ENCODE data around the gene FGFR1OP2.

FGFR1OP2 gene

DNA sequence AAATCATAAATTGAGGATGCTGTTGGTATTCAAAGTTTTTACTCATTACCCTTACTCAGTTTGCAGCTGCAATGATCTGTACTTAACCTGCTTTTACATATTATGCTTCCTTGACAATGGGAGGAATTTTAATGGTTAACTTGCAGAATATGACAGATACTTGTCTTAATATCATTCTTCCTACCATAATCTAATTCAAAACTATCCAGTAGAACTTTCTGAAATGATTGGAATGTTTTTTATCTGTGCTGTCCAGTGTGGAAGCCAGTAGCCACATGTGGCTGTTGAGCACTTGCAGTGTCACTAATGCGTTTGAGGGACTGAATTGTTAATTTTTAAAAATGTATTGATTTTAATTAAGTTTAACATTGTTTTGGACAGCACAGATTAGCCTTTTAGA, 23.5 kb downstream of the FGFR1OP2 start:
- no peak overlapping the region for H3K4me3 ChIP-seq (ENCODE audit: low read depth, low read length)
- H3K9me3 ChIP-seq (ENCODE audit: control insufficient read depth, insufficient read depth, low read depth, low read length), result no peaks in the 10 kb centered on the region
- no peaks in the 10 kb centered on the region for H3K4me1 ChIP-seq (ENCODE audit: control insufficient read depth, insufficient read depth, low read length)
- ChIA-PET CTCF (no interaction called here), POLR2A (no interaction called here)
- H3K27ac ChIP-seq (ENCODE audit: extremely low read depth, low read depth, low read length), result no peak overlapping the region
- peaks cover 28 to 53% of the 10 kb centered on the region in 2 experiments for H3K36me3 ChIP-seq (ENCODE audit: control insufficient read depth in 2 of 2, insufficient read depth in 1 of 2, low read length in 2 of 2)
- TF ChIP-seq, protein P1, sequence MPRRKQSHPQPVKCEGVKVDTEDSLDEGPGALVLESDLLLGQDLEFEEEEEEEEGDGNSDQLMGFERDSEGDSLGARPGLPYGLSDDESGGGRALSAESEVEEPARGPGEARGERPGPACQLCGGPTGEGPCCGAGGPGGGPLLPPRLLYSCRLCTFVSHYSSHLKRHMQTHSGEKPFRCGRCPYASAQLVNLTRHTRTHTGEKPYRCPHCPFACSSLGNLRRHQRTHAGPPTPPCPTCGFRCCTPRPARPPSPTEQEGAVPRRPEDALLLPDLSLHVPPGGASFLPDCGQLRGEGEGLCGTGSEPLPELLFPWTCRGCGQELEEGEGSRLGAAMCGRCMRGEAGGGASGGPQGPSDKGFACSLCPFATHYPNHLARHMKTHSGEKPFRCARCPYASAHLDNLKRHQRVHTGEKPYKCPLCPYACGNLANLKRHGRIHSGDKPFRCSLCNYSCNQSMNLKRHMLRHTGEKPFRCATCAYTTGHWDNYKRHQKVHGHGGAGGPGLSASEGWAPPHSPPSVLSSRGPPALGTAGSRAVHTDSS (tag by site-specific recombination; IDR thresholded peaks at IDR 0.05), result no peak
- TF ChIP-seq, protein P2, sequence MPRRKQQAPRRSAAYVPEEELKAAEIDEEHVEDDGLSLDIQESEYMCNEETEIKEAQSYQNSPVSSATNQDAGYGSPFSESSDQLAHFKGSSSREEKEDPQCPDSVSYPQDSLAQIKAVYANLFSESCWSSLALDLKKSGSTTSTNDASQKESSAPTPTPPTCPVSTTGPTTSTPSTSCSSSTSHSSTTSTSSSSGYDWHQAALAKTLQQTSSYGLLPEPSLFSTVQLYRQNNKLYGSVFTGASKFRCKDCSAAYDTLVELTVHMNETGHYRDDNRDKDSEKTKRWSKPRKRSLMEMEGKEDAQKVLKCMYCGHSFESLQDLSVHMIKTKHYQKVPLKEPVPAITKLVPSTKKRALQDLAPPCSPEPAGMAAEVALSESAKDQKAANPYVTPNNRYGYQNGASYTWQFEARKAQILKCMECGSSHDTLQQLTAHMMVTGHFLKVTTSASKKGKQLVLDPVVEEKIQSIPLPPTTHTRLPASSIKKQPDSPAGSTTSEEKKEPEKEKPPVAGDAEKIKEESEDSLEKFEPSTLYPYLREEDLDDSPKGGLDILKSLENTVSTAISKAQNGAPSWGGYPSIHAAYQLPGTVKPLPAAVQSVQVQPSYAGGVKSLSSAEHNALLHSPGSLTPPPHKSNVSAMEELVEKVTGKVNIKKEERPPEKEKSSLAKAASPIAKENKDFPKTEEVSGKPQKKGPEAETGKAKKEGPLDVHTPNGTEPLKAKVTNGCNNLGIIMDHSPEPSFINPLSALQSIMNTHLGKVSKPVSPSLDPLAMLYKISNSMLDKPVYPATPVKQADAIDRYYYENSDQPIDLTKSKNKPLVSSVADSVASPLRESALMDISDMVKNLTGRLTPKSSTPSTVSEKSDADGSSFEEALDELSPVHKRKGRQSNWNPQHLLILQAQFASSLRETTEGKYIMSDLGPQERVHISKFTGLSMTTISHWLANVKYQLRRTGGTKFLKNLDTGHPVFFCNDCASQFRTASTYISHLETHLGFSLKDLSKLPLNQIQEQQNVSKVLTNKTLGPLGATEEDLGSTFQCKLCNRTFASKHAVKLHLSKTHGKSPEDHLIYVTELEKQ (tag by site-specific recombination; IDR thresholded peaks at IDR 0.05; ENCODE audit: borderline replicate concordance), result no peak
- TF ChIP-seq GLI2 (tag by site-specific recombination; IDR thresholded peaks at IDR 0.05; ENCODE audit: borderline replicate concordance, low read depth) (no peak), ZBTB8A (tag by site-specific recombination; IDR thresholded peaks at IDR 0.05) (no peak), ZNF624 (tag by site-specific recombination; IDR thresholded peaks at IDR 0.05) (no peak), ZNF350 (tag by site-specific recombination; IDR thresholded peaks at IDR 0.05) (no peak)
- TF ChIP-seq, protein P3, sequence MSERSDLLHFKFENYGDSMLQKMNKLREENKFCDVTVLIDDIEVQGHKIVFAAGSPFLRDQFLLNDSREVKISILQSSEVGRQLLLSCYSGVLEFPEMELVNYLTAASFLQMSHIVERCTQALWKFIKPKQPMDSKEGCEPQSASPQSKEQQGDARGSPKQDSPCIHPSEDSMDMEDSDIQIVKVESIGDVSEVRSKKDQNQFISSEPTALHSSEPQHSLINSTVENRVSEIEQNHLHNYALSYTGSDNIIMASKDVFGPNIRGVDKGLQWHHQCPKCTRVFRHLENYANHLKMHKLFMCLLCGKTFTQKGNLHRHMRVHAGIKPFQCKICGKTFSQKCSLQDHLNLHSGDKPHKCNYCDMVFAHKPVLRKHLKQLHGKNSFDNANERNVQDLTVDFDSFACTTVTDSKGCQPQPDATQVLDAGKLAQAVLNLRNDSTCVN (tag by site-specific recombination; optimal IDR thresholded peaks at IDR 0.05), result no peak
- TF ChIP-seq, protein P4, sequence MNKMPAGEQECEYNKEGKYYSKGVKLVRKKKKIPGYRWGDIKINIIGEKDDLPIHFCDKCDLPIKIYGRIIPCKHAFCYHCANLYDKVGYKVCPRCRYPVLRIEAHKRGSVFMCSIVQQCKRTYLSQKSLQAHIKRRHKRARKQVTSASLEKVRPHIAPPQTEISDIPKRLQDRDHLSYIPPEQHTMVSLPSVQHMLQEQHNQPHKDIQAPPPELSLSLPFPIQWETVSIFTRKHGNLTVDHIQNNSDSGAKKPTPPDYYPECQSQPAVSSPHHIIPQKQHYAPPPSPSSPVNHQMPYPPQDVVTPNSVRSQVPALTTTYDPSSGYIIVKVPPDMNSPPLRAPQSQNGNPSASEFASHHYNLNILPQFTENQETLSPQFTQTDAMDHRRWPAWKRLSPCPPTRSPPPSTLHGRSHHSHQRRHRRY (tag by site-specific recombination; IDR thresholded peaks at IDR 0.05), result no peak
- TF ChIP-seq, protein P5, sequence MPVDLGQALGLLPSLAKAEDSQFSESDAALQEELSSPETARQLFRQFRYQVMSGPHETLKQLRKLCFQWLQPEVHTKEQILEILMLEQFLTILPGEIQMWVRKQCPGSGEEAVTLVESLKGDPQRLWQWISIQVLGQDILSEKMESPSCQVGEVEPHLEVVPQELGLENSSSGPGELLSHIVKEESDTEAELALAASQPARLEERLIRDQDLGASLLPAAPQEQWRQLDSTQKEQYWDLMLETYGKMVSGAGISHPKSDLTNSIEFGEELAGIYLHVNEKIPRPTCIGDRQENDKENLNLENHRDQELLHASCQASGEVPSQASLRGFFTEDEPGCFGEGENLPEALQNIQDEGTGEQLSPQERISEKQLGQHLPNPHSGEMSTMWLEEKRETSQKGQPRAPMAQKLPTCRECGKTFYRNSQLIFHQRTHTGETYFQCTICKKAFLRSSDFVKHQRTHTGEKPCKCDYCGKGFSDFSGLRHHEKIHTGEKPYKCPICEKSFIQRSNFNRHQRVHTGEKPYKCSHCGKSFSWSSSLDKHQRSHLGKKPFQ (tag by site-specific recombination; IDR thresholded peaks at IDR 0.05), result no peak
- TF ChIP-seq, protein P6, sequence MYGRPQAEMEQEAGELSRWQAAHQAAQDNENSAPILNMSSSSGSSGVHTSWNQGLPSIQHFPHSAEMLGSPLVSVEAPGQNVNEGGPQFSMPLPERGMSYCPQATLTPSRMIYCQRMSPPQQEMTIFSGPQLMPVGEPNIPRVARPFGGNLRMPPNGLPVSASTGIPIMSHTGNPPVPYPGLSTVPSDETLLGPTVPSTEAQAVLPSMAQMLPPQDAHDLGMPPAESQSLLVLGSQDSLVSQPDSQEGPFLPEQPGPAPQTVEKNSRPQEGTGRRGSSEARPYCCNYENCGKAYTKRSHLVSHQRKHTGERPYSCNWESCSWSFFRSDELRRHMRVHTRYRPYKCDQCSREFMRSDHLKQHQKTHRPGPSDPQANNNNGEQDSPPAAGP (tag by site-specific recombination; IDR thresholded peaks at IDR 0.05), result no peak

DNA sequence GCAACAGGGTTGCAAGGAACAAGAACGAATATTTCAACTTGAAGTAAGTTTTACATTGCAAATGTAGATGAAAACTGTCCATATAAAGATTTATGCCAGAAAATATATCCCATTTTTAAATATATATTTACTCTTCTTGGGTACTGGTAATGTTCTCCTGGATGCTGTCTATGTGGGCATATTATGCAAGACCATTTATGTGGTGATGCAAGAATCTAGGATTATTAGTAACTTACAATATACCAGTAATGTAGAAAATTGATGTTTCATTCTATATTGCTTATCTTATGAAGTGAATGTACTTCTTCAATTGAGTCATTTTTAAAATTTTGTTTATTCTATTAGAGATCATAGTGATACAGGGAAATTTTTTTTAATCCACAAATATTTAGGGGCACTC, 25.1 kb downstream of the FGFR1OP2 start:
- no peak overlapping the region for H3K4me3 ChIP-seq (ENCODE audit: low read depth, low read length)
- POLR2A ChIA-PET, result no interaction called here
- peaks cover 22 to 50% of the 10 kb centered on the region in 2 experiments for H3K36me3 ChIP-seq (ENCODE audit: control insufficient read depth in 2 of 2, insufficient read depth in 1 of 2, low read length in 2 of 2)
- H3K27ac ChIP-seq (ENCODE audit: extremely low read depth, low read depth, low read length), result no peak overlapping the region
- no peaks in the 10 kb centered on the region for H3K9me3 ChIP-seq (ENCODE audit: control insufficient read depth, insufficient read depth, low read depth, low read length)
- CTCF ChIA-PET, result interaction anchor here (0.7 kb wide), 1 partner anchor 327 kb away, joined by 3 read pairs; no protein-coding TSS in a partner anchor
- no peaks in the 10 kb centered on the region for H3K4me1 ChIP-seq (ENCODE audit: control insufficient read depth, insufficient read depth, low read length)
- TF ChIP-seq, protein P7, sequence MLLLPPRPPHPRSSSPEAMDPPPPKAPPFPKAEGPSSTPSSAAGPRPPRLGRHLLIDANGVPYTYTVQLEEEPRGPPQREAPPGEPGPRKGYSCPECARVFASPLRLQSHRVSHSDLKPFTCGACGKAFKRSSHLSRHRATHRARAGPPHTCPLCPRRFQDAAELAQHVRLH (tag by site-specific recombination; IDR thresholded peaks at IDR 0.05), result no peak
- TF ChIP-seq ZNF785 (tag by site-specific recombination; IDR thresholded peaks at IDR 0.05), result no peak
- no peak for TF ChIP-seq ZNF747 (tag by site-specific recombination; IDR thresholded peaks at IDR 0.05)
- TF ChIP-seq, protein P8, sequence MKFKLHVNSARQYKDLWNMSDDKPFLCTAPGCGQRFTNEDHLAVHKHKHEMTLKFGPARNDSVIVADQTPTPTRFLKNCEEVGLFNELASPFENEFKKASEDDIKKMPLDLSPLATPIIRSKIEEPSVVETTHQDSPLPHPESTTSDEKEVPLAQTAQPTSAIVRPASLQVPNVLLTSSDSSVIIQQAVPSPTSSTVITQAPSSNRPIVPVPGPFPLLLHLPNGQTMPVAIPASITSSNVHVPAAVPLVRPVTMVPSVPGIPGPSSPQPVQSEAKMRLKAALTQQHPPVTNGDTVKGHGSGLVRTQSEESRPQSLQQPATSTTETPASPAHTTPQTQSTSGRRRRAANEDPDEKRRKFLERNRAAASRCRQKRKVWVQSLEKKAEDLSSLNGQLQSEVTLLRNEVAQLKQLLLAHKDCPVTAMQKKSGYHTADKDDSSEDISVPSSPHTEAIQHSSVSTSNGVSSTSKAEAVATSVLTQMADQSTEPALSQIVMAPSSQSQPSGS (tag by site-specific recombination; IDR thresholded peaks at IDR 0.05; ENCODE audit: low read depth), result no peak
- TF ChIP-seq, protein P9, sequence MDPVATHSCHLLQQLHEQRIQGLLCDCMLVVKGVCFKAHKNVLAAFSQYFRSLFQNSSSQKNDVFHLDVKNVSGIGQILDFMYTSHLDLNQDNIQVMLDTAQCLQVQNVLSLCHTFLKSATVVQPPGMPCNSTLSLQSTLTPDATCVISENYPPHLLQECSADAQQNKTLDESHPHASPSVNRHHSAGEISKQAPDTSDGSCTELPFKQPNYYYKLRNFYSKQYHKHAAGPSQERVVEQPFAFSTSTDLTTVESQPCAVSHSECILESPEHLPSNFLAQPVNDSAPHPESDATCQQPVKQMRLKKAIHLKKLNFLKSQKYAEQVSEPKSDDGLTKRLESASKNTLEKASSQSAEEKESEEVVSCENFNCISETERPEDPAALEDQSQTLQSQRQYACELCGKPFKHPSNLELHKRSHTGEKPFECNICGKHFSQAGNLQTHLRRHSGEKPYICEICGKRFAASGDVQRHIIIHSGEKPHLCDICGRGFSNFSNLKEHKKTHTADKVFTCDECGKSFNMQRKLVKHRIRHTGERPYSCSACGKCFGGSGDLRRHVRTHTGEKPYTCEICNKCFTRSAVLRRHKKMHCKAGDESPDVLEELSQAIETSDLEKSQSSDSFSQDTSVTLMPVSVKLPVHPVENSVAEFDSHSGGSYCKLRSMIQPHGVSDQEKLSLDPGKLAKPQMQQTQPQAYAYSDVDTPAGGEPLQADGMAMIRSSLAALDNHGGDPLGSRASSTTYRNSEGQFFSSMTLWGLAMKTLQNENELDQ (tag by site-specific recombination; IDR thresholded peaks at IDR 0.05; ENCODE audit: low read depth), result no peak
- TF ChIP-seq ZNF138 (tag by site-specific recombination; IDR thresholded peaks at IDR 0.05; ENCODE audit: borderline replicate concordance), result no peak
- no peak for TF ChIP-seq ZNF133 (tag by site-specific recombination; IDR thresholded peaks at IDR 0.05)
- TF ChIP-seq ZNF660 (tag by site-specific recombination; IDR thresholded peaks at IDR 0.05), result no peak
- no peak for TF ChIP-seq ZNF548 (tag by site-specific recombination; IDR thresholded peaks at IDR 0.05)
- TF ChIP-seq ZNF664 (tag by site-specific recombination; IDR thresholded peaks at IDR 0.05), result no peak
